ES-I3 (cell line): ENCODE measurements around the gene MYH9.

Source experiments
- H3K36me3 ChIP-seq: 2 replicates; pipeline ENCODE4 v1.6.1; 2013; ENCODE audit warnings: mild to moderate bottlenecking, low read length, control low read depth, moderate library complexity; ENCODE audit not compliant: insufficient read depth
- H3K4me1 ChIP-seq: 2 replicates; pipeline ENCODE4 v1.6.1; 2013; ENCODE audit warnings: mild to moderate bottlenecking, control low read depth, low read length; ENCODE audit not compliant: insufficient read depth
- H3K9ac ChIP-seq: 2 replicates; pipeline ENCODE4 v1.6.1; 2013; ENCODE audit warnings: low read depth, mild to moderate bottlenecking, low read length, moderate library complexity
- H3K9me3 ChIP-seq: 2 replicates; pipeline ENCODE4 v1.6.1; 2013; ENCODE audit warnings: mild to moderate bottlenecking, low read length, moderate library complexity; ENCODE audit not compliant: control insufficient read depth, insufficient read depth

Gene MYH9

DNA sequence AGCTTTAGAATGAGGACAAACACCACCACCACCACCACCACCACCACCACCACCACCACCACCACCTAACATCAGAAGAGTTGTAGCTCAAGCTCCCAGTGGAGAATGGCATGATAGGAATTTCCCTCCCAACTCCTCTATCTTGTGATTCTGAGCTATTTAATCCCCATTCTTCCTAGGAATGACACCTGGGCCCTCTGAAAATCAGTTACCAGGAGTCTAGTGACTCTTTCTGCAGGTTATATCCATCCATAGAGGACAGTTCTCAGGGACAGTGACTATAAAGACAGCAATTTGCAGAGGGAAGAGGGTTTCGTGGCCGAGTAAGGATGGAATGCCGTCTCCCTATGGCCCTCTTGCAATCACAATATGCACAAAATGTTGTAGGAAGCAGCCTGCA lies 27.8 kb downstream of the MYH9 start:
- Histone ChIP-seq H3K9ac (no peak overlapping the region), H3K9me3 (no peaks in the 10 kb centered on the region), H3K4me1 (peaks cover 79% of the 10 kb centered on the region), H3K36me3 (no peaks in the 10 kb centered on the region)

DNA sequence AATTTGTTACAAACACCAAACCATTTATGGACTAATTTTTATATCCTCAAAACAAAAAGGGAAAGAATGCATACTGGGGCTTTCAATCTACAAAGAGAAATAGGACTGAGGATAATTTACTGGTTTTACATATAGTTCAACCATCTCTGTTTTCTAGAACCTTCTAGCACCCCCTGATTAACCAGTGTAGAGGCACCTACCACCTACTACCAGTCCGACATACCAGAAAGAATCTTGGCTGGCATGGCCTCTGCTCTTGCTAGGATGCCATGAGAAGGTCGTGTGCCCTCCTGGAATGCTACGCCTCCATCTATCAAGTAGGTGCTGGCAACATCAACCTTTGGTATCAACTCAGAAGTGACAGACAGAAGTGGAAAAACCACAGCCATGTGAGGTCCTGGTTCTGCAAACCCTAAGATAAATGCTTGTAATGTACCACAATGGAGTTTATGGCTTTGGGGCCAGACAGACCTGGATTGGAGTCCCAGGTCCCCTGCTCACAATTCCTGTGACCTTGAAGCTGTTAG lies 28.2 kb downstream of the MYH9 start:
- peaks cover 76% of the 10 kb centered on the region for H3K4me1 ChIP-seq

GRCh38 chr22:36358533-36359469 lies 29.0 kb downstream of the MYH9 start:
- no peak overlapping the region for H3K9ac ChIP-seq

More for the DNA sequence above, 28.2 kb downstream of the MYH9 start:
- Histone ChIP-seq H3K9me3 (no peaks in the 10 kb centered on the region), H3K36me3 (no peaks in the 10 kb centered on the region), H3K9ac (no peak overlapping the region)

DNA sequence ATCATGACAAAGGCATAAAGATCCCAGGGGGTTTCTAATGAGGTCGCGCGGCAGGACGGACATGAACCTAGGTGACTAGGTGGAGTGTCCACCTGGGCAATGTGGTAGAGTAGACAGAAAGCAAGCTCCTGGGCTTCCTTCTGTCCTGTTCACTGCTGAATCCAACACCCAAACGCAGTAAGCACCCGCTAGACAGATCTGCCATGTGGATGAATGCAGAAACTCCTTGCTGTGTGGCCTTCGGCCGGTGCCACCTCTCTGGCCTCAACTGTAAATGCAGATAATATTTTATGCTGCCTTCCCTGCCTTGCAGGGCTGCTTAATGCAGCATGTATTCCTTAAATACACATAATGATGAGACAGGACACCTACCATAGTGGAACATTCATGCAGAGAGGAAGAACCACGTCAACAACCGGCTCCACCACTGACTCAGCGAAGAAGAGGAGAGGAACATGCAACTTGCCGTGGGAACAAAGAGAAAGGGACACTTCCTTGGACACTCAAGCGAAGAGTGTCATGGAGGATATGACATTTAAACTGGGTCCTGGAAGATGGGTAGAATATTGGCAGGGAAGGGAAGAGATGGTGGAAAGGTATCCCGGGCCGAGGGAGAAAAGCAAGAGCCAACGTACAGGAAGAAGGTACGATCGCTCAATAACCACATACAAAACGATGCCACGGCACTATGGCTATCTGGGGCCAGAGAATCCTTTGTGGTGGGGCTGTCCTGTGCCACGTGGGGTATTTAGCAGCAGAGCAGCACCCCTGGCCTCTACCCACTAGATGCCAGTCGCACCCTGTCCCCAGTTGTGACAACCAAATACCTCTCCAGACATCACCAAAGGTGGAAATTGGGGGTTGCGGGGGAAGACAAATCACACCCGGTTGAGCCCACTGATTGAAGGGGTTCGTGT lies 30.8 kb downstream of the MYH9 start:
- H3K36me3 ChIP-seq: no peaks in the 10 kb centered on the region
- H3K9me3 ChIP-seq: no peaks in the 10 kb centered on the region
- H3K9ac ChIP-seq: no peak overlapping the region
- H3K4me1 ChIP-seq: peaks cover 62% of the 10 kb centered on the region

More at GRCh38 chr22:36358533-36359469, 29.0 kb downstream of the MYH9 start:
- Histone ChIP-seq H3K4me1 (peaks cover 69% of the 10 kb centered on the region), H3K9me3 (no peaks in the 10 kb centered on the region), H3K36me3 (no peaks in the 10 kb centered on the region)

GRCh38 chr22:36355894-36356293 lies 31.9 kb downstream of the MYH9 start:
- Histone ChIP-seq H3K9me3 (no peaks in the 10 kb centered on the region), H3K36me3 (no peaks in the 10 kb centered on the region), H3K9ac (no peak overlapping the region), H3K4me1 (peaks cover 62% of the 10 kb centered on the region)

GRCh38 chr22:36355362-36355761 lies 32.4 kb downstream of the MYH9 start:
- no peaks in the 10 kb centered on the region for H3K36me3 ChIP-seq
- H3K9me3 ChIP-seq: no peaks in the 10 kb centered on the region
- H3K4me1 ChIP-seq: peaks cover 63% of the 10 kb centered on the region
- H3K9ac ChIP-seq: no peak overlapping the region

DNA sequence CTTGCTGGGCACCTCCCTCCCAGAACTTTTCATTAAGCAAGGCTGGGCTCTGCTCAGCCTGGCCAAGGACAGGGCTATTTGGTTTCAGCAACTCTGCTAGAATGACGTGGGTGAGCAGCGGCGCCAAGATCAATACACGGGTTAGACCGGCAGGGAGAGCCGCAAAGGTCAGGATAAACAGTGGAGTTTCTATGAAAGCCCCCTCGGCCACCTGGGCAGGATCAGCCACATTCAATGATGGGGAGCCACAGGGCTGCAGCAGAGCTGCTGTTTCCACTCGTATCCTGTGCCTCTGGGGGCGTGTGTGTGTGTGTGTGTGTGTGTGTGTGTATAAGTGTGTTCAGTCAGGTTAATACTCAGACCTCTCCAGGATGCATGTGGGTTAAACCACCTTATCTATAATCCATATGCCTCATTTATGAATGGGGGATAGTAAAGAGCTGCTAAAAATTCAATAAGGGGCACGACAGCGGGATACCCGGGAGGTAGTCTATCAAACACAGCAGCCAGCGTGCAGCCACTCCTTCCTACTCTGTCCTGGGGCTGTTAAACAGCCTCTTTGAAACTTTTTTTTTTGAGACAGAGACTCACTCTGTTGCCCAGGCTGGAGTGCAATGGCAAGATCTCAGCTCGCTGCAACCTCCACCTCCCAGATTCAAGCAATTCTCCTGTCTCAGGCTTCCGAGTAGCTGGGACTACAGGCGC lies 34.8 kb downstream of the MYH9 start:
- Histone ChIP-seq H3K9me3 (no peaks in the 10 kb centered on the region), H3K4me1 (peaks cover 51% of the 10 kb centered on the region)

DNA sequence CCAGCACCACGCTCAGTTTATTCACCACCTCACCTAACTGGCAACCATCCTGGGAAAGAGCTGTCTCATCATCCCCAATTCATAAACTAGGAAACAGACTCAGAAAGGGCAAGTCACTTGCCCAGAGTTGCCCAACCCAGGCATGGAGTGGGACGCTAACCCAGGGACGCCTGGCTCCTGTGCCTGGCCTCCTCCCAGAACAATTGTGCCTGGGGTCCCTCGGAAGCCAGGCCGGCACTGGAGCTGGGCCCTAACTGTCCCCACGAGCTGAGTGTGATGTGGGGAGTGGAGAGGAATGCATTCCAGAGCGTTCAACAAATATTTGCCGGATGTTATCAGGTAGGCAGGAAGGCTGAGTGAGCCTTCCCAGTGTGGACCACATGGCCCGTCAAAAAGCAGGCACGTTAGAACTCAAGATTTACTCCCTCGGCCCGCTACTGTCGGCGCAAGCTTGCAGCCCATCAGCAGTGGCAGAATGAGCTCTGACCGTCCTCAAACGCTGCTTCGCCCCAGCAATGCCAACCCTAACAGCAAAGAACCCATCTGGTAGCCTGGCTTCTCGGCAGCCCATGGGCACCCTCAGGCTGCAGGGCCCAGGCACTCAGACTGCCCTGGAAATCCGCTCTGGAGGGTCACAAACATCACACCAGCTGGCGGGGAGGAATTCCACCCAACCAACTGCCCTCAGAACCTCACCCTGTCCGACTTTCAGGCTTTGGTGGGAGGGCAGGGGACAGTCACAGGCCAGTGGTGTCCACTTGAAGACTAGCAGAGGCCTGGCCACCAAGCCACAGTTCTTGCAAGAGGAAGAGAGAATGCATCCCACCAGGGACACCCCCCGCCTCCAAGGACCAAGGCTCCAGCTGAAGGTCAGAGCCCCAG lies 35.6 kb downstream of the MYH9 start:
- Histone ChIP-seq H3K9me3 (no peaks in the 10 kb centered on the region), H3K36me3 (no peaks in the 10 kb centered on the region), H3K4me1 (peaks cover 44% of the 10 kb centered on the region), H3K9ac (no peak overlapping the region)

More for the DNA sequence above, 34.8 kb downstream of the MYH9 start:
- Histone ChIP-seq H3K9ac (no peak overlapping the region), H3K36me3 (no peaks in the 10 kb centered on the region)

GRCh38 chr22:36350751-36351594 lies 36.8 kb downstream of the MYH9 start:
- H3K9ac ChIP-seq: no peak overlapping the region
- peaks cover 5% of the 10 kb centered on the region; the same call in 1 of the 2 replicates for H3K36me3 ChIP-seq
- peaks cover 37% of the 10 kb centered on the region for H3K4me1 ChIP-seq
- no peaks in the 10 kb centered on the region for H3K9me3 ChIP-seq

- Histone ChIP-seq H3K9me3 (no peaks in the 10 kb centered on the region), H3K36me3 (peaks cover 5% of the 10 kb centered on the region; the same call in 1 of the 2 replicates), H3K4me1 (peaks cover 27% of the 10 kb centered on the region), H3K9ac (no peak overlapping the region)
Measured at GRCh38 chr22:36349726-36350125, 38.0 kb downstream of the MYH9 start.

GRCh38 chr22:36348760-36349159 lies 39.0 kb downstream of the MYH9 start:
- no peak overlapping the region for H3K9ac ChIP-seq
- H3K36me3 ChIP-seq: peaks cover 7% of the 10 kb centered on the region; the same call in 1 of the 2 replicates
- peaks cover 31% of the 10 kb centered on the region for H3K4me1 ChIP-seq
- H3K9me3 ChIP-seq: no peaks in the 10 kb centered on the region

- Histone ChIP-seq H3K4me1 (peaks cover 25% of the 10 kb centered on the region), H3K36me3 (peaks cover 8% of the 10 kb centered on the region; the same call in 1 of the 2 replicates), H3K9me3 (no peaks in the 10 kb centered on the region), H3K9ac (no peak overlapping the region)
Measured at GRCh38 chr22:36347094-36347493, 40.7 kb downstream of the MYH9 start.
